HCT116 (cell line): ENCODE results near the gene DPP6. TPM values are rescaled to one million over a fixed set of nuclear protein-coding genes. Genes with fewer than 3 reads are reported as not detected.

Experiments
- ATAC-seq: fragments of 200-7000 bp; cut with Tn5 transposase; 2 replicates; pipeline ENCODE4 v1.9.1; 2020; ENCODE audit warnings: mild to moderate bottlenecking, moderate library complexity
- BruUV-seq: library from RNA; stranded (reverse); fragments of 400-500 nt; replicated peaks from 2 replicates; lab custom pipeline; 2021; lab: Mats Ljungman, UMichigan
- CTCF ChIA-PET: fragments of 300-600 bp; sonication (Branson Sonifier 250); formaldehyde crosslinking; loops from one replicate; lab custom pipeline; 2021; ENCODE audit warnings: antibody characterized with exemption; lab: Charles Lee
- POLR2A ChIA-PET: fragments of 300-600, 350-600 bp; sonication (Branson Sonifier 250); formaldehyde crosslinking; loops from one replicate; lab custom pipeline; 2021; ENCODE audit warnings: antibody characterized with exemption; lab: Charles Lee
- RAD21 ChIA-PET, 2 experiments: fragments of 300-600 bp; sonication (Branson Sonifier 250); formaldehyde crosslinking; loops; one replicate each; lab custom pipeline; 2023; ENCODE audit warnings: low total read pairs in 2 of 2; ENCODE audit not compliant: uncharacterized antibody in 2 of 2, unreplicated experiment in 2 of 2, low non-redundant PET in 1 of 2; lab: Charles Lee
- DNase-seq: peaks from one replicate; pipeline ENCODE4 v3.0.0-alpha.2; 2010; ENCODE audit warnings: low read depth, low spot score
- H2AFZ ChIP-seq: fragments of 200-600 bp; shearing (Covaris generic), sonication (generic); 2 replicates; pipeline ENCODE4 v1.6.1; 2017; ENCODE audit warnings: low read depth, mixed run types, mixed read lengths, antibody characterized with exemption, low read length; ENCODE audit not compliant: poor library complexity, severe bottlenecking
- H3K27ac ChIP-seq: 2 replicates; pipeline ENCODE4 v1.5.1; 2012; ENCODE audit warnings: low read depth, low read length
- H3K27me3 ChIP-seq: fragments of 200-600 bp; sonication (generic); 2 replicates; pipeline ENCODE4 v1.6.1; 2016; ENCODE audit warnings: mixed run types, low read length, mixed read lengths; ENCODE audit not compliant: insufficient read depth
- H3K36me3 ChIP-seq, 2 experiments: fragments of 200-500 bp in 1 of 2; fragments of 200-600 bp in 1 of 2; sonication (Bioruptor generic) in 1 of 2; sonication (generic) in 1 of 2; 2 replicates each; pipeline versions ENCODE4 v1.5.1 to v1.6.1; 2014 to 2016; ENCODE audit warnings: low read length in 2 of 2, inconsistent platforms in 1 of 2, mixed read lengths in 1 of 2, mixed run types in 1 of 2; ENCODE audit not compliant: insufficient read depth in 2 of 2, control insufficient read depth in 1 of 2
- H3K4me1 ChIP-seq, 2 experiments: fragments of 200-600 bp in 1 of 2; sonication (generic) in 1 of 2; 2 replicates each; pipeline versions ENCODE4 v1.5.1 to v1.6.1; 2012 to 2017; ENCODE audit warnings: low read length in 2 of 2, inconsistent platforms in 1 of 2, mild to moderate bottlenecking in 1 of 2, mixed read lengths in 1 of 2, mixed run types in 1 of 2, moderate library complexity in 1 of 2; ENCODE audit not compliant: insufficient read depth in 2 of 2, control insufficient read depth in 1 of 2
- H3K4me2 ChIP-seq: fragments of 200-600 bp; sonication (generic); 2 replicates; pipeline ENCODE4 v1.6.1; 2017; ENCODE audit warnings: mixed run types, low read length, mixed read lengths
- H3K4me3 ChIP-seq, 2 experiments: fragments of 200-600 bp in 1 of 2; sonication (generic) in 1 of 2; replicated peaks in 1 of 2; 2 replicates each; pipeline ENCODE4 v1.5.1; 2011 to 2016; ENCODE audit warnings: low read length in 2 of 2, control low read depth in 1 of 2, low read depth in 1 of 2, mild to moderate bottlenecking in 1 of 2, mixed read lengths in 1 of 2, mixed run types in 1 of 2
- H3K79me2 ChIP-seq: fragments of 200-600 bp; sonication (generic); 2 replicates; pipeline ENCODE4 v1.6.1; 2017; ENCODE audit warnings: mild to moderate bottlenecking, mixed run types, low read length, moderate library complexity, mixed read lengths; ENCODE audit not compliant: insufficient read depth
- H3K9ac ChIP-seq: fragments of 200-600 bp; sonication (generic); 2 replicates; pipeline ENCODE4 v1.6.1; 2016; ENCODE audit warnings: low read length, mixed read lengths
- H3K9me2 ChIP-seq: fragments of 200-600 bp; sonication (generic), shearing (Covaris generic); 2 replicates; pipeline ENCODE4 v1.6.1; 2017; ENCODE audit warnings: mixed run types, mild to moderate bottlenecking, moderate library complexity; ENCODE audit not compliant: insufficient read depth
- H3K9me3 ChIP-seq, 2 experiments: fragments of 200-500 bp in 1 of 2; fragments of 200-600 bp in 1 of 2; sonication (Bioruptor generic) in 1 of 2; sonication (generic) in 1 of 2; 2 replicates each; pipeline ENCODE4 v1.6.1; 2014 to 2017; ENCODE audit warnings: low read length in 2 of 2, mixed read lengths in 2 of 2, inconsistent platforms in 1 of 2, low read depth in 1 of 2, mild to moderate bottlenecking in 1 of 2, mixed run types in 1 of 2, moderate library complexity in 1 of 2; ENCODE audit not compliant: control insufficient read depth in 1 of 2, insufficient read depth in 1 of 2
- H4K20me1 ChIP-seq: fragments of 200-600 bp; sonication (generic), shearing (Covaris generic); 2 replicates; pipeline ENCODE4 v1.6.1; 2017; ENCODE audit warnings: mixed run types, mild to moderate bottlenecking, moderate library complexity; ENCODE audit not compliant: insufficient read depth
- CEBPB ChIP-seq: IDR thresholded peaks from 2 replicates; pipeline ENCODE4 v1.6.1; 2012; ENCODE audit warnings: low read depth
- ELF1 ChIP-seq: IDR thresholded peaks from 2 replicates; pipeline ENCODE4 v1.6.1; 2012; ENCODE audit warnings: low read depth, borderline replicate concordance
- EZH2phosphoT487 ChIP-seq: fragments of 200-600 bp; IDR thresholded peaks from 2 replicates; pipeline ENCODE4 v1.6.1; 2018; ENCODE audit warnings: antibody characterized with exemption, borderline replicate concordance
- FOSL1 ChIP-seq: IDR thresholded peaks from 2 replicates; pipeline ENCODE4 v1.6.1; 2012; ENCODE audit warnings: low read depth
- JUND ChIP-seq: IDR thresholded peaks from 2 replicates; pipeline ENCODE4 v1.6.1; 2012
- POLR2A ChIP-seq: IDR thresholded peaks from 2 replicates; pipeline ENCODE4 v1.7.0; 2011; ENCODE audit warnings: borderline replicate concordance; ENCODE audit not compliant: insufficient read depth, insufficient read length; ENCODE audit errors: extremely low read depth
- SIN3A ChIP-seq: IDR thresholded peaks from 2 replicates; pipeline ENCODE4 v1.6.1; 2012; ENCODE audit warnings: low read depth
- TCF7L2 ChIP-seq: IDR thresholded peaks from 2 replicates; pipeline ENCODE4 v1.7.0; 2011; ENCODE audit warnings: borderline replicate concordance, inconsistent platforms; ENCODE audit not compliant: insufficient read depth, insufficient read length; ENCODE audit errors: extremely low read depth
- YY1 ChIP-seq: IDR thresholded peaks from 2 replicates; pipeline ENCODE4 v1.6.1; 2011; ENCODE audit warnings: low read length, low read depth, moderate library complexity, mild to moderate bottlenecking; ENCODE audit not compliant: insufficient replicate concordance; ENCODE audit errors: extremely low read depth
- intact Hi-C: fragments of 100-400 bp; cut with micrococcal nuclease; formaldehyde crosslinking; loops from 2 replicates; pipeline ENCODE4 v1.10.0; 2022
- total RNA-seq: library from RNA; stranded (reverse); gene quantifications from one replicate; pipeline ENCODE4 v1.2.1, GENCODE V29; 2021; ENCODE audit not compliant: unreplicated experiment

DPP6 gene
- total RNA-seq, 1 experiment from 2014 or later: not detected

- POLR2A ChIA-PET: no interaction called here
- DNase-seq: no peak
- no peaks in the 10 kb centered on the region for H3K36me3 ChIP-seq
- no peaks in the 10 kb centered on the region for H3K27me3 ChIP-seq
- H2AFZ ChIP-seq: no peak overlapping the region
- H3K4me2 ChIP-seq: no peak overlapping the region
- ATAC-seq: no peak
- no peak overlapping the region for H3K9ac ChIP-seq
- H3K4me3 ChIP-seq: no peak overlapping the region
- 0 out of 4 replicates have a peak, but pooled peaks cover 0 to 4% of the 10 kb centered on the region in 2 experiments for H3K4me1 ChIP-seq
- no peak for TF ChIP-seq CEBPB
- TF ChIP-seq JUND: no peak
- TF ChIP-seq YY1: no peak
- no peak for TF ChIP-seq FOSL1
- no peak for TF ChIP-seq TCF7L2
- no peak for TF ChIP-seq SIN3A
- TF ChIP-seq, all 23 proteins: peak for 0
- intact Hi-C loops: no loop called here
- H3K27ac ChIP-seq: no peak overlapping the region
- H3K9me3 ChIP-seq: no peaks in the 10 kb centered on the region
- H4K20me1 ChIP-seq: no peaks in the 10 kb centered on the region
- ChIA-PET CTCF (no interaction called here), RAD21 (no interaction called here)
- no peaks in the 10 kb centered on the region for H3K9me2 ChIP-seq
- no TSS peak for BruUV-seq
- H3K79me2 ChIP-seq: no peaks in the 10 kb centered on the region
Observed at GRCh38 chr7:154695836-154696235, 643.6 kb downstream of the DPP6 start.

GRCh38 chr7:154696556-154696955 is 644.4 kb downstream of the DPP6 start:
- ChIA-PET POLR2A (no interaction called here), RAD21 (no interaction called here), CTCF (no interaction called here)
- H4K20me1 ChIP-seq: no peaks in the 10 kb centered on the region
- H3K27me3 ChIP-seq: no peaks in the 10 kb centered on the region
- no peaks in the 10 kb centered on the region for H3K36me3 ChIP-seq
- H3K9ac ChIP-seq: no peak overlapping the region
- H3K9me2 ChIP-seq: no peaks in the 10 kb centered on the region
- H3K79me2 ChIP-seq: no peaks in the 10 kb centered on the region
- no peak overlapping the region for H2AFZ ChIP-seq
- no peak overlapping the region for H3K4me2 ChIP-seq
- H3K27ac ChIP-seq: no peak overlapping the region
- H3K4me1 ChIP-seq: 0 out of 4 replicates have a peak, but pooled peaks cover 0 to 4% of the 10 kb centered on the region in 2 experiments
- H3K9me3 ChIP-seq: no peaks in the 10 kb centered on the region
- intact Hi-C loops: no loop called here
- no peak for TF ChIP-seq YY1
- TF ChIP-seq POLR2A: no peak
- TF ChIP-seq ELF1: no peak
- no peak for TF ChIP-seq EZH2phosphoT487
- ATAC-seq (no peak), DNase-seq (no peak)
- H3K4me3 ChIP-seq: no peak overlapping the region
- BruUV-seq: no TSS peak
